Endothelial cell of umbilical vein (primary cell): ENCODE measurements around the gene ARL6IP6. TPM values are rescaled to one million over a fixed set of nuclear protein-coding genes. Genes with fewer than 3 reads are reported as not detected.

ENCODE experiments used
- BruUV-seq: library from RNA; stranded (reverse); fragments of 400-500 nt; replicated peaks from 2 replicates; lab custom pipeline; 2021; lab: Mats Ljungman, UMichigan
- CTCF ChIA-PET: fragments of 300-600, 350-600 bp; sonication (Branson Sonifier 250); formaldehyde crosslinking; loops from one replicate; lab custom pipeline; 2021; ENCODE audit warnings: antibody characterized with exemption, inconsistent platforms; lab: Charles Lee
- POLR2A ChIA-PET: fragments of 300-600, 350-600 bp; sonication (Branson Sonifier 250); formaldehyde crosslinking; loops from one replicate; lab custom pipeline; 2021; ENCODE audit warnings: antibody characterized with exemption, inconsistent platforms; lab: Charles Lee
- DNase-seq: peaks from one replicate; pipeline ENCODE4 v3.0.0-alpha.2; 2011; ENCODE audit warnings: low read depth, low spot score
- FAIRE-seq: peaks from 2 replicates; lab custom pipeline; 2011; peaks lifted over from hg19 to GRCh38; lab: Jason Lieb, UNC
- H2AFZ ChIP-seq: 2 replicates; pipeline ENCODE4 v1.6.0; 2012; ENCODE audit warnings: low read depth, low read length, control low read depth, inconsistent platforms
- H3K27ac ChIP-seq: 2 replicates; pipeline ENCODE4 v1.5.1; 2011; ENCODE audit warnings: low read depth, mild to moderate bottlenecking, control low read depth, low read length, moderate library complexity; ENCODE audit not compliant: insufficient read depth
- H3K27me3 ChIP-seq, 2 experiments: 2 replicates each; pipeline versions ENCODE4 v1.6.0 to v1.6.1; 2011; ENCODE audit warnings: low read length in 2 of 2, mixed read lengths in 1 of 2; ENCODE audit not compliant: control insufficient read depth in 2 of 2, insufficient read depth in 2 of 2
- H3K36me3 ChIP-seq, 2 experiments: 2 replicates in 1 of 2; 3 replicates in 1 of 2; pipeline ENCODE4 v1.5.1; 2011; ENCODE audit warnings: low read length in 2 of 2, mild to moderate bottlenecking in 1 of 2, moderate library complexity in 1 of 2; ENCODE audit not compliant: control insufficient read depth in 2 of 2, insufficient read depth in 2 of 2; ENCODE audit errors: extremely low read depth in 1 of 2
- H3K4me1 ChIP-seq: 3 replicates; pipeline ENCODE4 v1.5.1; 2011; ENCODE audit warnings: mild to moderate bottlenecking, low read length; ENCODE audit not compliant: control insufficient read depth, insufficient read depth; ENCODE audit errors: extremely low read depth
- H3K4me2 ChIP-seq: 2 replicates; pipeline ENCODE4 v1.6.1; 2011; ENCODE audit warnings: low read length, control low read depth, mixed read lengths; ENCODE audit not compliant: insufficient read depth
- H3K4me3 ChIP-seq, 3 experiments: fragments of 200-600 bp in 1 of 3; sonication (generic), shearing (Covaris generic) in 1 of 3; replicated peaks in 1 of 3; 2 replicates each; pipeline ENCODE4 v1.5.1; 2011 to 2016; ENCODE audit warnings: control low read depth in 3 of 3, low read length in 3 of 3, mild to moderate bottlenecking in 2 of 3, inconsistent platforms in 1 of 3, low read depth in 1 of 3, moderate library complexity in 1 of 3; ENCODE audit not compliant: insufficient read depth in 1 of 3
- H3K79me2 ChIP-seq: 2 replicates; pipeline ENCODE4 v1.6.0; 2012; ENCODE audit warnings: low read length, inconsistent platforms; ENCODE audit not compliant: control insufficient read depth, insufficient read depth
- H3K9ac ChIP-seq: replicated peaks from 2 replicates; pipeline ENCODE3; 2011; ENCODE audit warnings: low read length, control low read depth; ENCODE audit not compliant: insufficient read depth; ENCODE audit errors: extremely low read depth
- H3K9me1 ChIP-seq: replicated peaks from 3 replicates; pipeline ENCODE4 v1.6.0; 2011; ENCODE audit warnings: mild to moderate bottlenecking, low read length; ENCODE audit not compliant: control insufficient read depth, insufficient read depth; ENCODE audit errors: extremely low read depth
- H3K9me3 ChIP-seq: replicated peaks from 2 replicates; pipeline ENCODE4 v1.5.1; 2012; ENCODE audit warnings: low read length, inconsistent platforms; ENCODE audit not compliant: control insufficient read depth, insufficient read depth
- H4K20me1 ChIP-seq: replicated peaks from 2 replicates; pipeline ENCODE3; 2011; ENCODE audit warnings: mild to moderate bottlenecking, low read length; ENCODE audit not compliant: control insufficient read depth, insufficient read depth; ENCODE audit errors: extremely low read depth
- CTCF ChIP-seq, 2 donors: IDR thresholded peaks; 1 replicate in 1 of 2; 2 replicates in 1 of 2; pipeline ENCODE4 v1.5.1; 2011; ENCODE audit warnings: low read length in 2 of 2, mild to moderate bottlenecking in 2 of 2, moderate library complexity in 2 of 2, control low read depth in 1 of 2, inconsistent platforms in 1 of 2, low read depth in 1 of 2; ENCODE audit not compliant: insufficient read depth in 1 of 2; ENCODE audit errors: extremely low read depth in 1 of 2
- EZH2 ChIP-seq: IDR thresholded peaks from 2 replicates; pipeline ENCODE4 v1.6.1; 2012; ENCODE audit warnings: borderline replicate concordance, low read depth, mild to moderate bottlenecking, moderate library complexity, low read length, inconsistent platforms; ENCODE audit not compliant: severe bottlenecking
- FOS ChIP-seq: IDR thresholded peaks from 2 replicates; pipeline ENCODE4 v1.6.1; 2011; ENCODE audit warnings: mild to moderate bottlenecking, low read length, moderate library complexity, borderline replicate concordance; ENCODE audit not compliant: insufficient read depth
- GATA2 ChIP-seq: IDR thresholded peaks from 2 replicates; pipeline ENCODE4 v1.7.0; 2011; ENCODE audit warnings: low read depth, mild to moderate bottlenecking, moderate library complexity, mixed read lengths, low read length; ENCODE audit not compliant: insufficient read length, insufficient read depth
- JUN ChIP-seq: IDR thresholded peaks from 2 replicates; pipeline ENCODE4 v1.6.1; 2011; ENCODE audit warnings: borderline replicate concordance, low read depth; ENCODE audit not compliant: insufficient read length, insufficient read depth
- MAX ChIP-seq: IDR thresholded peaks from 2 replicates; pipeline ENCODE4 v1.6.1; 2011; ENCODE audit not compliant: insufficient read depth, insufficient read length
- MYC ChIP-seq: IDR thresholded peaks from one replicate; pipeline ENCODE4 v1.6.1; 2011; ENCODE audit warnings: mild to moderate bottlenecking, low read depth, low read length
- POLR2A ChIP-seq: IDR thresholded peaks from 2 replicates; pipeline ENCODE4 v1.6.1; 2012; ENCODE audit warnings: low read depth, mild to moderate bottlenecking, control low read depth, low read length
- POLR2AphosphoS5 ChIP-seq: IDR thresholded peaks from 2 replicates; pipeline ENCODE4 v1.6.1; 2012; ENCODE audit warnings: low read depth, mild to moderate bottlenecking, control low read depth, low read length, moderate library complexity; ENCODE audit not compliant: insufficient read depth
- dilution Hi-C: fragments of 300-500 bp; cut with MboI; formaldehyde crosslinking; loops from one replicate; pipeline ENCODE4 v1.15.0; 2019; ENCODE audit warnings: low sequenced_read_pairs; ENCODE audit not compliant: extremely low pct_ligation_motif_present
- intact Hi-C: fragments of 100-400 bp; cut with micrococcal nuclease; formaldehyde crosslinking; loops from one replicate; pipeline ENCODE4 v1.10.0; 2022
- polyA plus RNA-seq, 4 experiments: library from polyadenylated mRNA; depleted of rRNA in 3 of 4; stranded (reverse) in 3 of 4; unstranded in 1 of 4; fragments of >200 nt; gene quantifications; 2 replicates each; pipeline versions ENCODE4 v1.2.1 to v1.2.3, GENCODE V29; 2011 to 2012; ENCODE audit warnings: missing spikeins in 1 of 4
- total RNA-seq: library from RNA; stranded (reverse); gene quantifications from 2 replicates; pipeline ENCODE4 v1.2.3, GENCODE V29; 2021

ARL6IP6 gene
- total and polyA plus RNA-seq, 2 donors (not counting 3 experiments of a cell fraction or from before 2014, with no cell fraction given), result 36.5 to 57.8 TPM

GRCh38 chr2:152695763-152696162 is 22.7 kb upstream of the ARL6IP6 start:
- no peaks in the 10 kb centered on the region for H3K9me3 ChIP-seq
- no peaks in the 10 kb centered on the region for H3K9me1 ChIP-seq
- BruUV-seq, result no TSS peak
- CTCF ChIA-PET, result no interaction called here
- no peak for FAIRE-seq
- peaks cover 9% of the 10 kb centered on the region for H4K20me1 ChIP-seq
- H3K79me2 ChIP-seq, result peaks cover 74% of the 10 kb centered on the region
- H3K27ac ChIP-seq, result no peak overlapping the region
- POLR2A ChIA-PET, result no interaction called here
- no peak for DNase-seq
- dilution Hi-C loops, result no loop called here
- no peaks in the 10 kb centered on the region for H3K4me1 ChIP-seq
- no peak overlapping the region for H3K4me3 ChIP-seq
- H3K27me3 ChIP-seq, result no peaks in the 10 kb centered on the region
- peaks cover 0 to 16% of the 10 kb centered on the region in 2 experiments for H3K36me3 ChIP-seq
- intact Hi-C loops, result no loop called here
- no peak overlapping the region for H3K4me2 ChIP-seq
- no peak overlapping the region for H2AFZ ChIP-seq
- H3K9ac ChIP-seq, result no peak overlapping the region
- TF ChIP-seq MYC, result no peak
- no peak for TF ChIP-seq MAX
- TF ChIP-seq CTCF (IDR thresholded peaks at IDR 0.05; ENCODE audit: extremely low read depth in 1 of 2, insufficient read depth in 1 of 2, low read depth in 1 of 2, low read length in 2 of 2), result no peak
- TF ChIP-seq JUN, result no peak
- no peak for TF ChIP-seq POLR2AphosphoS5
- TF ChIP-seq FOS, result no peak
- TF ChIP-seq POLR2A, result no peak
- TF ChIP-seq GATA2, result no peak
- TF ChIP-seq EZH2, result no peak
